Stimulated activated naive CD4-positive, alpha-beta T cell (primary cell): ENCODE results near the gene RNF169.
"Not testable (repeated sequence)": the region's sequence is repeated elsewhere in the genome, so short reads cannot be mapped to it uniquely, and the experiment has no call there.

Experiments
- DNase-seq, 6 experiments: peaks; one replicate each; lab custom pipeline; 2025; lab: John Stamatoyannopoulos, UW

The RNF169 gene

DNA sequence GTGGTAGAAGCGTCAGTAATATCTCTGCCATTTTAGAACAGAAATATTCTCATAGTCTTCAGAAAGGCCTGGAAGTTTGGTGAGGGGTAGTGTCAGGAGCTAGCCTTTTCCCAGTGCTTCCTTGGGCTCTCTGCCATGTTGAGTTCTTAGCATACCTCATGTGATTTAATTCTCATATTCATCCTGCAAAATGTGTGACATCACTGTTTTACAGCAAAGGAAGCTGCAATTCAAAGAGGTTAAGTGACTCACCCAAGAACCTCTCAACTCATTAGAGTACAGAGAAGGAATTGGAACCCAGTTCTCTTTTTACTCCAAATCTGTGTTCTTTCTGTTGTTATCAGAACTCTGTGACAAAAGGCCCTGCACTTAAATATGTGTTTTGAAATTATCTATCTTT lies 72.1 kb downstream of the RNF169 start:
- DNase-seq, result no peak

GRCh38 chr11:74822170-74822569 lies 73.5 kb downstream of the RNF169 start:
- DNase-seq, result no peak

GRCh38 chr11:74824285-74824982 lies 75.8 kb downstream of the RNF169 start:
- DNase-seq, result no peak

GRCh38 chr11:74825596-74825995 lies 76.9 kb downstream of the RNF169 start:
- DNase-seq, result not testable (repeated sequence)

- DNase-seq, result no peak
These were observed 78.3 kb downstream of the RNF169 start for GRCh38 chr11:74826901-74827300.

GRCh38 chr11:74837191-74837590 lies 88.5 kb downstream of the RNF169 start:
- no peak for DNase-seq

- no peak for DNase-seq
These were observed 89.5 kb downstream of the RNF169 start for GRCh38 chr11:74838188-74838587.

- no peak for DNase-seq
These were observed 90.8 kb downstream of the RNF169 start for GRCh38 chr11:74839446-74839845.

- DNase-seq, result no peak
These were observed 91.3 kb downstream of the RNF169 start for GRCh38 chr11:74839971-74840370.

DNA sequence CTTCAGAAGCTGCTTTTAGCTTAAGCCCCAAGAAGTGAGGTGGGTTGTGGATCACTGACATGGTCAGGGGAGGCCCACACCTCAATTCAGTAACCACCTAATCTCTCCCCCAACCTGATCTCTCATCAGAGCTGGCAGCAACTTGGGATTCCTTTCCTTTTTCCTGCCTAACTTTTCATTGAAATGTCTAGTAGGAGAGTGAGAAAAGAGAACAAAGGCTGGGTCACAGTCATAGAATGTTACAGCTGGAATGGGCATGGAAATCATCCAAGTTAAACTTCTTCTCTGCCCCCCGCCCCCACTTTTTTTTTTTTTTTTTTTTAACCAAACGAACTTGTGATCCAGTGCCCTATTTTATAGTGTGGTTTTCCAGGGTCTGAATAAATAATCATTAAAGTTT lies 91.8 kb downstream of the RNF169 start:
- DNase-seq, result no peak

GRCh38 chr11:74842967-74843366 lies 94.3 kb downstream of the RNF169 start:
- no peak for DNase-seq

GRCh38 chr11:74844072-74844471 lies 95.4 kb downstream of the RNF169 start:
- DNase-seq, result no peak

- no peak for DNase-seq
These were observed 96.2 kb downstream of the RNF169 start for GRCh38 chr11:74844865-74845264.

DNA sequence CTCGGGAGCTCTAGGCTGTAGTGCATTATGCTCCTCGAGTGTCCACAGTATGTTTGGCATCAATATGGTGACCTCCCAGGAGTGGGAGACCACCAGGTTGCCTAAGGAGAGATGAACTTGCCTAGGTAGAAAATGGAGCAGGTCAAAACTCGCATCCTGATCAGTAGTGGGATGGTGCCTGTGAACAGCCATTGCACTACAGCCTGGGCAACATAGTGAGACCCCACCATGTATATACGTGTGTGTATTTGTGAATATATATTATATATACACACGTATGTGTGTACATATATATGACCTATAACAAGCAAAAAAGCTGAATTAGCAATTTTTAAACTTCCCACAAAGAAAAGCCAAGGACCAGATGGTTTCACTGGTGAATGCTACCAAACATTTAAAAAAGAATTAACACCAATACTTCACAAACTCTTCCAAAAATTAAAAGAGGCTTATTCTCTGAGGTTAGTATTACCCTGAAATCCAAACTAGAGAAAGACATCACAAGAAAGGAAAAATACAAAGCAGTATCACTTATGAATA lies 97.4 kb downstream of the RNF169 start:
- DNase-seq, result no peak

- no peak for DNase-seq
These were observed 98.1 kb downstream of the RNF169 start for GRCh38 chr11:74846770-74847169.

DNA sequence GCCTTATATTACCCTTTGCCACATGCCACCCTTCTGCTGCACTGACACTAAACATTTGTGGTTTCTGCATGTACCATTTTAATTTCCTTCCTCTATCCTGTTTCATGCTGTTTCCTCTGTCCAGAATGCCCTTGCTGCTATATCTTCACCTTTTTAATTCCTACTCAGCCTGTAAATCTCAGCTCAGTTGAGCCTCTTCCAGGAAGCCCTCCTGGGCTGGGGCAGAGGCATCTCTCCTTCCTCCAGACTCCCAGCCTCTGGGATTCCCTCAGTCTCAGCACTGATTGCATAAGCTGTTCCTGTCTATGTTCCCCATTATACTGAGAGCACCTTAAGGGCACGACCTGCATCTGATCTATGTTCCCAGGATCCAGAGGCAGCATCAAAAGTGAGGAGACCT lies 98.7 kb downstream of the RNF169 start:
- DNase-seq, result no peak

GRCh38 chr11:74847895-74848294 lies 99.2 kb downstream of the RNF169 start:
- no peak for DNase-seq

DNA sequence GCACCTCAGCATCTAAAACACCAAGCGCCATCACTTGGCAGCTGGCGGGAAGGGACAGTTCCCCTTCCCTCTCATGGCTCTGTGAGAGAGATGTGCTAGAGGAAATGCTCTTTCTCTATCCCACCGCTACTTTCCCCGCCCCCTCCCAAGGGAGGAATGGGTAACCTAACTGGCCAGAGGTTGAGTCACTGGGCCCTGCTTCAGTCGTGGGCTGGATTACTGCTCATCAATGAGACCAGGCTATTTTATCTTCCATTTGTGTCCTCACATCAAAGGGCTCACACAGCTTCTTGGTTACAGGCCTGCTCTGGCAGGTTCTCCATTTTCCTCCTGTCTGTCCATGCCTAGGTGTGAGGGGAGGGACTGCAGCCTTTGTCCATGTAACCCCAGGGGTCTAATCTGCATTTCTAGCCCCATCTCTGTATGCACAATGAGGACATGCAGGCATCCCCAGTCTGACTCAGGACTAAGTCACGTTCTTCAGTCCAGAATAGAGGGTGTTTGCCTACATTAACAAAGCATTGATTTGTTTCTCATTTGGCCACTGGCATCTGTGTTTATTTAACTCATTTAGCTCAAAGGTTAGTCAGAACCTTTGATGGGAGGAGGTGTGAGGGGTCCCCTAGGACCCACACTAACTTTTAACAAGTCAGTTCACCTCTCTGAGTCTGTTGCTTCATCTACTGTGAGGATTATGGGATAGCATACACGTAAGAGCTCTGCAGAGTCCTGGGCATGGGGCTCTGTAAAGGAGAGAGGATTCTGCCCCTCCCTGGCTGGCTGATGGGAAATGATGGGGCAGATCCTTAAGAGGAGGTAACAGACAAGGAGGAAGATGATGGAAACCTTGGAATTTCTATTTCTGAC lies 101.1 kb downstream of the RNF169 start:
- DNase-seq, result no peak

DNA sequence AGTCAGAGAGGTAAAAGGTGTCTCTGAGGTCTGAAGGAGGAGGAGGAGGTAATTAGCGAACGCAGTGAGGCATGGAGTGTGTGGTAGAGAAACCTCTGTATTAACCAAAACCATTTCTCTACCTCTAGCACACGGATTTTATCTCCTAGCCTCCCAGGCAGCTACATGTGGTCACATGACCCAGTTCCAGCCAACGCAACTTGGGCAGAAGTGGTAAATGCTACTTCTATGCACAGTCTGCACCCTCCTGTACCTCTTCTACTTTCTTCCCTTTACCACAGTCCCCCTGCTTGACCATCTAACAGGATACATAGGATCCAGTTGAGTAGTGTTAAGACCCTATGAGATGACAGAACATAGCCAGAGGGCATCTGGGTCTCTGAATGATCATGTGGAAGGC lies 104.6 kb downstream of the RNF169 start:
- no peak for DNase-seq

GRCh38 chr11:74860743-74861142 lies 112.1 kb downstream of the RNF169 start:
- DNase-seq, result no peak

GRCh38 chr11:74863410-74863809 lies 114.8 kb downstream of the RNF169 start:
- DNase-seq, result no peak

DNA sequence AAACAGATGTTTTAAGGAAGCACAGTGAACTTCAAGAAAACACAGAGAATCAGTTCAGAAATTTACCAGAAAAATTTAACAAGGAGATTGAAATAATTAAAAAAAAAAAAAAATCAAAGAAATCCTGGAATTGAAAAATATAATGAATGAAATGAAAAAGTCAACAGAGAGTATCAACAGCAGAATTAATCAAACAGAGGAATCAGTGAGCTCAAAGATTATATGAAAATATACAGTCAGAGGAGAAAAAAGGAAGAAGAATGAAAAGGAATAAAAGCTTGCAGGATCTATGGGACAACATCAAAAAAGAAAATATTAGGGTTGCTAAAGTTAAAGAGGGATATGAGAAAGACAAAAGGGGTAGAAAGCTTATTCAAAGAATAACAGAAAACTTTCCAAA lies 117.9 kb downstream of the RNF169 start:
- DNase-seq, result no peak

GRCh38 chr11:74870485-74870884 lies 121.8 kb downstream of the RNF169 start:
- DNase-seq, result no peak
